ENCODE results near the gene ARMC5. TPM values are rescaled to one million over a fixed set of nuclear protein-coding genes. Genes with fewer than 3 reads are reported as not detected.
"Not testable (repeated sequence)": the region's sequence is repeated elsewhere in the genome, so short reads cannot be mapped to it uniquely, and the experiment has no call there.

The ARMC5 gene
- total RNA-seq, 3 donors from 2014 or later, result 5.3 to 7.2 (median 6.9) TPM

DNA sequence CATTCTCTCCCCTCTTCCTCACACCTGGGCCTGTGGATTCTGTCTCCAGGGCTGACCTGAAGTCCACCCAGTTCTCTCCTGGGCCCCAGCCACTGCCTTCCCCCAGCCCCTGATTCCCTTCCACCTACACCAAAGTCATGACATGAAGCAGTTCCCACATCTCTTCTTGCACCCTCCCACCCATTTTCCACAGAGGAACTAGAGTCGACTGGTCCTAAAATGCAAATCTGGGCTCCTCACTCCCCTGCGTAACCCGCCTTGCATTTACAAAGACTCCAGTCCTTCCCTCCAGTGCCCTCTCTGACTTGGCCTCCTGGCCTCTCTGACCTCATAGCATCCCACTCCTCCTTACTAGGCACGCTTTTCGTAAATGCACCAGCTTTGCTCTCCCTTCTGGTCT lies 45.9 kb upstream of the ARMC5 start:
- Histone ChIP-seq H3K36me3 (no peaks in the 10 kb centered on the region), H3K4me1 (no peaks in the 10 kb centered on the region), H3K27ac (no peak overlapping the region), H3K4me3 (no peak overlapping the region), H3K9me3 (no peaks in the 10 kb centered on the region), H3K27me3 (no peaks in the 10 kb centered on the region)
- intact Hi-C loops (cut with DNase I; ENCODE audit: low total_unique reads), result no loop called here
- TF ChIP-seq POLR2A (IDR thresholded peaks at IDR 0.05) (no peak), CTCF (IDR thresholded peaks at IDR 0.05) (no peak), POLR2AphosphoS5 (IDR thresholded peaks at IDR 0.05) (no peak)
- DNase-seq (ENCODE audit: low spot score in 2 of 2), result no peak

- TF ChIP-seq CTCF (IDR thresholded peaks at IDR 0.05) (no peak), POLR2AphosphoS5 (IDR thresholded peaks at IDR 0.05) (no peak), POLR2A (IDR thresholded peaks at IDR 0.05) (no peak)
- Histone ChIP-seq H3K9me3 (no peaks in the 10 kb centered on the region), H3K4me1 (no peaks in the 10 kb centered on the region), H3K27me3 (no peaks in the 10 kb centered on the region), H3K4me3 (no peak overlapping the region), H3K27ac (no peak overlapping the region), H3K36me3 (no peaks in the 10 kb centered on the region)
- no peak for DNase-seq (ENCODE audit: low spot score in 2 of 2)
- intact Hi-C loops (cut with DNase I; ENCODE audit: low total_unique reads), result no loop called here
Measured at GRCh38 chr16:31413943-31414342, 45.4 kb upstream of the ARMC5 start.

DNA sequence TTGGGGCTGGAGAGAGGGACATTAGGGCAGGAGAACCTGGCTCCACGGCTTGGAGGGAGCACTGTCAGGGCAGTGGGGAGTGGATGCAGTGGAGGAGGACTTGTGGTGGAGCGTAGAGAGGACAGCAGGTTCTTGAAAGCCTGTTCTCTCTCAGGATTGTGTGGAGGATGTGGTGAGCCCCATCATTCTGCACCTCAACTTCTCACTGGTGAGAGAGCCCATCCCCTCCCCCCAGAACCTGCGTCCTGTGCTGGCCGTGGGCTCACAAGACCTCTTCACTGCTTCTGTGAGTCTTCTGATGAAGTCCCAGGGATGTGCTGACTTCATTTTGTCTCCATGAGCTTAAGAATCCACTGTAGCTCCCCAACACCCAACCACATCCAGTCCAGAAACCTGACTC lies 44.6 kb upstream of the ARMC5 start:
- no peak for DNase-seq (ENCODE audit: low spot score in 2 of 2)
- H3K4me1 ChIP-seq, result no peaks in the 10 kb centered on the region
- no peaks in the 10 kb centered on the region for H3K36me3 ChIP-seq
- no peak for TF ChIP-seq CTCF (IDR thresholded peaks at IDR 0.05)
- TF ChIP-seq POLR2AphosphoS5 (IDR thresholded peaks at IDR 0.05), result no peak
- no peak for TF ChIP-seq POLR2A (IDR thresholded peaks at IDR 0.05)
- H3K27ac ChIP-seq, result no peak overlapping the region
- intact Hi-C loops (cut with DNase I; ENCODE audit: low total_unique reads), result no loop called here
- no peaks in the 10 kb centered on the region for H3K9me3 ChIP-seq
- no peaks in the 10 kb centered on the region for H3K27me3 ChIP-seq
- H3K4me3 ChIP-seq, result no peak overlapping the region

DNA sequence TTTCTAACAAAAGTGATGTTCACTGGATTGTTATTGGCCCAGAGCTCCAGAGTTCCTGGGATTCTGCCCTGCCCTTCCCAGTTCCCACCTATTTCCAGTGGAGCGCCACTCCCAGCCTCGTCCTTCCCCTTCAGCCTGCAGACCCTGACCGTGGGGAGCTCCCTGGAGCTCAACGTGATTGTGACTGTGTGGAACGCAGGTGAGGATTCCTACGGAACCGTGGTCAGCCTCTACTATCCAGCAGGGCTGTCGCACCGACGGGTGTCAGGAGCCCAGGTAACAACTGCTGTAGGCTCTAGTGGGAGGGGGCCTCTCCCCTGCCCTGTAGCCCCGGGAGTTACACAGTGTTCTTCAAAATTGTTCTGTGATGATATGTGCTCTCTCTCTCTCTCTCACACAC lies 42.9 kb upstream of the ARMC5 start:
- Histone ChIP-seq H3K27me3 (no peaks in the 10 kb centered on the region), H3K4me3 (no peak overlapping the region), H3K4me1 (no peaks in the 10 kb centered on the region), H3K36me3 (no peaks in the 10 kb centered on the region), H3K27ac (no peak overlapping the region), H3K9me3 (no peaks in the 10 kb centered on the region)
- no peak for DNase-seq (ENCODE audit: low spot score in 2 of 2)
- intact Hi-C loops (cut with DNase I; ENCODE audit: low total_unique reads), result no loop called here
- no peak for TF ChIP-seq POLR2A (IDR thresholded peaks at IDR 0.05)

DNA sequence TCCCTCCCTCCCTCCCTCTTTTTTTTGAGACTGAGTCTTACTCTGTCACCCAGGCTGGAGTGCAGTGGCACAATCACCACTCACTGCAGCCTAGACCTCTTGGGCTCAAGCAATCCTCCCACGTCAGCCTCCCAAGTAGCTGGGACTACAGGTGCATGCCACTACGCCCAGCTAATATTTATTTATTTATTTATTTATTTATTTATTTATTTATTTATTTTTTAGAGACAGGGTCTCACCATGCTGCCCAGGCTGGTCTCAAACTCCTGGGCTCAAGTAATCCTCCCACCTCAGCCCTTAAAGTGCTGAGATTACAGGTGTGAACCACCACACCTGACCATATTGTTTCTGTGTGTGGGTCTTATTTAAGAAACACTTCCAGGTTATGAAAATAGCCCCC lies 42.3 kb upstream of the ARMC5 start:
- H3K4me1 ChIP-seq; H3K4me3 ChIP-seq; H3K27ac ChIP-seq; H3K27me3 ChIP-seq; DNase-seq (ENCODE audit: low spot score in 2 of 2); H3K36me3 ChIP-seq; intact Hi-C loops (cut with DNase I; ENCODE audit: low total_unique reads); H3K9me3 ChIP-seq: not testable (repeated sequence)

GRCh38 chr16:31417916-31418315 lies 41.4 kb upstream of the ARMC5 start:
- no peaks in the 10 kb centered on the region for H3K9me3 ChIP-seq
- H3K36me3 ChIP-seq, result no peaks in the 10 kb centered on the region
- TF ChIP-seq POLR2AphosphoS5 (IDR thresholded peaks at IDR 0.05) (no peak), POLR2A (IDR thresholded peaks at IDR 0.05) (no peak), CTCF (IDR thresholded peaks at IDR 0.05) (no peak)
- peaks cover 0 to 9% of the 10 kb centered on the region in 2 donors for H3K27me3 ChIP-seq
- H3K27ac ChIP-seq, result no peak overlapping the region
- intact Hi-C loops (cut with DNase I; ENCODE audit: low total_unique reads), result no loop called here
- DNase-seq (ENCODE audit: low spot score in 2 of 2), result no peak
- H3K4me3 ChIP-seq, result no peak overlapping the region
- no peaks in the 10 kb centered on the region for H3K4me1 ChIP-seq
